HFF-Myc (cell line): Measurements from ENCODE around the gene BACH2.
A peak's percentile ranks its signal among the peaks of the same experiment; 100 is the strongest.

Source experiments
- DNase-seq: peaks from one replicate; pipeline ENCODE4 v3.0.0-alpha.2; 2011; ENCODE audit warnings: low read depth; ENCODE audit errors: extremely low read depth
- H3K4me3 ChIP-seq: replicated peaks from 2 replicates; pipeline ENCODE4 v1.5.1; 2011; ENCODE audit warnings: low read depth, mild to moderate bottlenecking, control low read depth, low read length
- CTCF ChIP-seq: IDR thresholded peaks from 2 replicates; pipeline ENCODE4 v1.5.1; 2012; ENCODE audit warnings: mild to moderate bottlenecking, low read depth, low read length, control low read depth; ENCODE audit errors: missing control alignments

Gene BACH2

GRCh38 chr6:90049295-90049694 lies 247.3 kb downstream of the BACH2 start:
- no peak overlapping the region for H3K4me3 ChIP-seq
- DNase-seq, result no peak
- no peak for TF ChIP-seq CTCF

GRCh38 chr6:90048206-90048967 lies 248.3 kb downstream of the BACH2 start:
- H3K4me3 ChIP-seq, result no peak overlapping the region
- TF ChIP-seq CTCF, result no peak

GRCh38 chr6:90045535-90045934 lies 251.1 kb downstream of the BACH2 start:
- TF ChIP-seq CTCF, result no peak
- no peak overlapping the region for H3K4me3 ChIP-seq

More at GRCh38 chr6:90048206-90048967, 248.3 kb downstream of the BACH2 start:
- DNase-seq, result no peak

DNA sequence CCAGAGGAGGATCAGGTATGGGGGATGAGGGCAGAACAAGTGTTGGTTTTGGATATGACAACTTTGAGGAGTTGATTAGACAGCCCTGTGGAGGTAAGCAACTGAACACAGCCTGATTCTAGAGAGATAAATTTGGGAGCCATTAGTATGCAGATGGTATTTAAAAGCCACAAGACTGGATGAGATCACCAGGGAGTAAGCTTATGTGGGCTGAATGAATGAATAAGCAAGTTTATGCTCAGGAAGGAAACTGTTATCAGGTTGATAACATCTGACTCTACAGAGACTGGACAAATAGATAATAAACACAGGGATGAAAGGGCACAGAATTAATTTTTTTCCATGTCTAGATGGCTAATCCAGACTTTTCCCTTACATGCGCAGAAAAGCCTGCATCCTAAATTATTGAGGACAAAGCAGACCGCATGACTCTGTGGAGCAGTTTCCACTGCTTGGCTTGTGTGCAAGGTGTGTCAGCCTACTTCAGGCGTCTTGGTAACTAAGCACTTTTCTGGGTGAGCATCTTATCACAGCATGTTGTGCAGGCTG lies 251.7 kb downstream of the BACH2 start:
- no peak overlapping the region for H3K4me3 ChIP-seq
- no peak for TF ChIP-seq CTCF
- peak; percentile 21 for DNase-seq

More at GRCh38 chr6:90045535-90045934, 251.1 kb downstream of the BACH2 start:
- DNase-seq, result no peak

DNA sequence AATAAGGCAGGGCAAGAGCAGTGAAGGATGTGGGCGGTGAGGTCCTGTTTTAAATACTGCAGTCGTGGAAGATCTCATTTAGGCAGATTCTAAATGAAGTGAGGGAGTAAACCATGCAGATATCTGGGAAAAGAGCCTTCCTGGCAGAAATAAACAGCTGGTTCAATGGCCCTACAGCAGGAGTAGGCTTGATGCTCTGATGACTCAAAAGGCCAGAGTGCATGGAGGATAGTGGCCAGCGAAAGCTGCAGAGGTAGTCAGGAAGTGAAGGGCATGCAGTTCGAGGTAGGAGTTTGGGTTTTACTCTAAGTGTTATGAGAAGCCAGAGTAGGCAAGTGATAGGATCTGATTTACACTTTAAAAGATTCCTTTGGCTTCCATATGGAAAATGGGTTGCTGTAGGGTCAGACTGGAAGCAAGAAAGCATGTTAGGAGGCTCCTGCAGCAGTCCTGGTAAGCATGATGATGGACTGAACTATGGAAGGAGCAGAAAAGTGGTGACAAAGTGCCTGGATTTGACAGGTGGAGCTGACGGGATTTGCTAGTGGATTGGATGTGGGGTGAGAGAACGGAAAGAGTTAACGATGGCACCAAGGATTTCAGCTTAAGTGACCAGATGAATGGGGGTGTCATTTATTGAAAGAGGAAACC lies 252.3 kb downstream of the BACH2 start:
- H3K4me3 ChIP-seq, result no peak overlapping the region
- TF ChIP-seq CTCF, result no peak
- no peak for DNase-seq

DNA sequence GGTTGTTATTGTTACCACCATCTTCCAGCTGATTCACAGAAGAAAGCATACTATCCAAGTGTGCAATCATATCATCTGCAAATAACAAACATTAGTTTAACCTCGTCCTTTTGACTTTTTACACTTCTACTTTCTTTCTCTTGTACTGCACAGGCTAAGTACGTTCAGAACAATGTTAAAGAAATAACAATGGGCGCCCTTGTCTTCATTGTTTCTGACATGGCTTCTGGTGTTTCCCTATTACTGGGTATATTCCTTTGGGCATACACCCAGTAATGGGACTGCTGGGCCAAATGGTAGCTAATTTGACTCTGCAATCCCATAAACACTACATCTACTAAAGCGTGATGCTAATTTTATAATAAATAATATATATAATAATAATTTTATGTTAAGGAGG lies 255.7 kb downstream of the BACH2 start:
- H3K4me3 ChIP-seq, result no peak overlapping the region
- DNase-seq, result no peak
- no peak for TF ChIP-seq CTCF
